Endothelial cell of umbilical vein (primary cell): Measurements from ENCODE around the gene RGS9BP. TPM values are rescaled to one million over a fixed set of nuclear protein-coding genes. Genes with fewer than 3 reads are reported as not detected.
"Not testable (repeated sequence)": the region's sequence is repeated elsewhere in the genome, so short reads cannot be mapped to it uniquely, and the experiment has no call there.

Experiments used
- BruUV-seq: library from RNA; stranded (reverse); fragments of 400-500 nt; replicated peaks from 2 replicates; lab custom pipeline; 2021; lab: Mats Ljungman, UMichigan
- CTCF ChIA-PET: fragments of 300-600, 350-600 bp; sonication (Branson Sonifier 250); formaldehyde crosslinking; loops from one replicate; lab custom pipeline; 2021; ENCODE audit warnings: antibody characterized with exemption, inconsistent platforms; lab: Charles Lee
- POLR2A ChIA-PET: fragments of 300-600, 350-600 bp; sonication (Branson Sonifier 250); formaldehyde crosslinking; loops from one replicate; lab custom pipeline; 2021; ENCODE audit warnings: antibody characterized with exemption, inconsistent platforms; lab: Charles Lee
- DNase-seq: peaks from one replicate; pipeline ENCODE4 v3.0.0-alpha.2; 2011; ENCODE audit warnings: low read depth, low spot score
- FAIRE-seq: peaks from 2 replicates; lab custom pipeline; 2011; peaks lifted over from hg19 to GRCh38; lab: Jason Lieb, UNC
- H2AFZ ChIP-seq: 2 replicates; pipeline ENCODE4 v1.6.0; 2012; ENCODE audit warnings: low read depth, low read length, control low read depth, inconsistent platforms
- H3K27ac ChIP-seq: 2 replicates; pipeline ENCODE4 v1.5.1; 2011; ENCODE audit warnings: low read depth, mild to moderate bottlenecking, control low read depth, low read length, moderate library complexity; ENCODE audit not compliant: insufficient read depth
- H3K27me3 ChIP-seq, 2 experiments: 2 replicates each; pipeline versions ENCODE4 v1.6.0 to v1.6.1; 2011; ENCODE audit warnings: low read length in 2 of 2, mixed read lengths in 1 of 2; ENCODE audit not compliant: control insufficient read depth in 2 of 2, insufficient read depth in 2 of 2
- H3K36me3 ChIP-seq, 2 experiments: 2 replicates in 1 of 2; 3 replicates in 1 of 2; pipeline ENCODE4 v1.5.1; 2011; ENCODE audit warnings: low read length in 2 of 2, mild to moderate bottlenecking in 1 of 2, moderate library complexity in 1 of 2; ENCODE audit not compliant: control insufficient read depth in 2 of 2, insufficient read depth in 2 of 2; ENCODE audit errors: extremely low read depth in 1 of 2
- H3K4me1 ChIP-seq: 3 replicates; pipeline ENCODE4 v1.5.1; 2011; ENCODE audit warnings: mild to moderate bottlenecking, low read length; ENCODE audit not compliant: control insufficient read depth, insufficient read depth; ENCODE audit errors: extremely low read depth
- H3K4me2 ChIP-seq: 2 replicates; pipeline ENCODE4 v1.6.1; 2011; ENCODE audit warnings: low read length, control low read depth, mixed read lengths; ENCODE audit not compliant: insufficient read depth
- H3K4me3 ChIP-seq, 3 experiments: fragments of 200-600 bp in 1 of 3; sonication (generic), shearing (Covaris generic) in 1 of 3; replicated peaks in 1 of 3; 2 replicates each; pipeline ENCODE4 v1.5.1; 2011 to 2016; ENCODE audit warnings: control low read depth in 3 of 3, low read length in 3 of 3, mild to moderate bottlenecking in 2 of 3, inconsistent platforms in 1 of 3, low read depth in 1 of 3, moderate library complexity in 1 of 3; ENCODE audit not compliant: insufficient read depth in 1 of 3
- H3K79me2 ChIP-seq: 2 replicates; pipeline ENCODE4 v1.6.0; 2012; ENCODE audit warnings: low read length, inconsistent platforms; ENCODE audit not compliant: control insufficient read depth, insufficient read depth
- H3K9ac ChIP-seq: replicated peaks from 2 replicates; pipeline ENCODE3; 2011; ENCODE audit warnings: low read length, control low read depth; ENCODE audit not compliant: insufficient read depth; ENCODE audit errors: extremely low read depth
- H3K9me1 ChIP-seq: replicated peaks from 3 replicates; pipeline ENCODE4 v1.6.0; 2011; ENCODE audit warnings: mild to moderate bottlenecking, low read length; ENCODE audit not compliant: control insufficient read depth, insufficient read depth; ENCODE audit errors: extremely low read depth
- H3K9me3 ChIP-seq: replicated peaks from 2 replicates; pipeline ENCODE4 v1.5.1; 2012; ENCODE audit warnings: low read length, inconsistent platforms; ENCODE audit not compliant: control insufficient read depth, insufficient read depth
- H4K20me1 ChIP-seq: replicated peaks from 2 replicates; pipeline ENCODE3; 2011; ENCODE audit warnings: mild to moderate bottlenecking, low read length; ENCODE audit not compliant: control insufficient read depth, insufficient read depth; ENCODE audit errors: extremely low read depth
- CTCF ChIP-seq, 2 donors: IDR thresholded peaks; 1 replicate in 1 of 2; 2 replicates in 1 of 2; pipeline ENCODE4 v1.5.1; 2011; ENCODE audit warnings: low read length in 2 of 2, mild to moderate bottlenecking in 2 of 2, moderate library complexity in 2 of 2, control low read depth in 1 of 2, inconsistent platforms in 1 of 2, low read depth in 1 of 2; ENCODE audit not compliant: insufficient read depth in 1 of 2; ENCODE audit errors: extremely low read depth in 1 of 2
- EZH2 ChIP-seq: IDR thresholded peaks from 2 replicates; pipeline ENCODE4 v1.6.1; 2012; ENCODE audit warnings: borderline replicate concordance, low read depth, mild to moderate bottlenecking, moderate library complexity, low read length, inconsistent platforms; ENCODE audit not compliant: severe bottlenecking
- FOS ChIP-seq: IDR thresholded peaks from 2 replicates; pipeline ENCODE4 v1.6.1; 2011; ENCODE audit warnings: mild to moderate bottlenecking, low read length, moderate library complexity, borderline replicate concordance; ENCODE audit not compliant: insufficient read depth
- GATA2 ChIP-seq: IDR thresholded peaks from 2 replicates; pipeline ENCODE4 v1.7.0; 2011; ENCODE audit warnings: low read depth, mild to moderate bottlenecking, moderate library complexity, mixed read lengths, low read length; ENCODE audit not compliant: insufficient read length, insufficient read depth
- JUN ChIP-seq: IDR thresholded peaks from 2 replicates; pipeline ENCODE4 v1.6.1; 2011; ENCODE audit warnings: borderline replicate concordance, low read depth; ENCODE audit not compliant: insufficient read length, insufficient read depth
- MAX ChIP-seq: IDR thresholded peaks from 2 replicates; pipeline ENCODE4 v1.6.1; 2011; ENCODE audit not compliant: insufficient read depth, insufficient read length
- MYC ChIP-seq: IDR thresholded peaks from one replicate; pipeline ENCODE4 v1.6.1; 2011; ENCODE audit warnings: mild to moderate bottlenecking, low read depth, low read length
- POLR2A ChIP-seq: IDR thresholded peaks from 2 replicates; pipeline ENCODE4 v1.6.1; 2012; ENCODE audit warnings: low read depth, mild to moderate bottlenecking, control low read depth, low read length
- POLR2AphosphoS5 ChIP-seq: IDR thresholded peaks from 2 replicates; pipeline ENCODE4 v1.6.1; 2012; ENCODE audit warnings: low read depth, mild to moderate bottlenecking, control low read depth, low read length, moderate library complexity; ENCODE audit not compliant: insufficient read depth
- dilution Hi-C: fragments of 300-500 bp; cut with MboI; formaldehyde crosslinking; loops from one replicate; pipeline ENCODE4 v1.15.0; 2019; ENCODE audit warnings: low sequenced_read_pairs; ENCODE audit not compliant: extremely low pct_ligation_motif_present
- intact Hi-C: fragments of 100-400 bp; cut with micrococcal nuclease; formaldehyde crosslinking; loops from one replicate; pipeline ENCODE4 v1.10.0; 2022
- polyA plus RNA-seq, 4 experiments: library from polyadenylated mRNA; depleted of rRNA in 3 of 4; stranded (reverse) in 3 of 4; unstranded in 1 of 4; fragments of >200 nt; gene quantifications; 2 replicates each; pipeline versions ENCODE4 v1.2.1 to v1.2.3, GENCODE V29; 2011 to 2012; ENCODE audit warnings: missing spikeins in 1 of 4
- total RNA-seq: library from RNA; stranded (reverse); gene quantifications from 2 replicates; pipeline ENCODE4 v1.2.3, GENCODE V29; 2021

Gene RGS9BP
- total and polyA plus RNA-seq, 2 donors (not counting 3 experiments of a cell fraction or from before 2014, with no cell fraction given): 0.15 TPM; not detected in 1

GRCh38 chr19:32711747-32712146 lies 36.1 kb downstream of the RGS9BP start:
- Histone ChIP-seq H3K27ac (no peak overlapping the region), H3K4me1 (no peaks in the 10 kb centered on the region), H3K9me3 (no peaks in the 10 kb centered on the region), H3K27me3 (no peaks in the 10 kb centered on the region), H2AFZ (no peak overlapping the region), H3K79me2 (peaks cover 7% of the 10 kb centered on the region), H3K4me2 (no peak overlapping the region), H3K9me1 (no peaks in the 10 kb centered on the region), H3K36me3 (peaks cover 0 to 4% of the 10 kb centered on the region in 2 experiments), H3K4me3 (no peak overlapping the region), H3K9ac (no peak overlapping the region), H4K20me1 (no peaks in the 10 kb centered on the region)
- FAIRE-seq (no peak), DNase-seq (no peak)
- dilution Hi-C loops: no loop called here
- ChIA-PET CTCF (no interaction called here), POLR2A (no interaction called here)
- TF ChIP-seq EZH2: no peak
- no peak for TF ChIP-seq GATA2
- TF ChIP-seq MYC: no peak
- TF ChIP-seq FOS: no peak
- TF ChIP-seq CTCF (IDR thresholded peaks at IDR 0.05; ENCODE audit: extremely low read depth in 1 of 2, insufficient read depth in 1 of 2, low read depth in 1 of 2, low read length in 2 of 2): no peak
- TF ChIP-seq POLR2AphosphoS5: no peak
- TF ChIP-seq JUN: no peak
- TF ChIP-seq MAX: no peak
- no peak for TF ChIP-seq POLR2A
- intact Hi-C loops: no loop called here
- BruUV-seq: TSS peak; percentile 35

GRCh38 chr19:32716203-32716602 lies 40.6 kb downstream of the RGS9BP start:
- H3K79me2 ChIP-seq, H4K20me1 ChIP-seq, H2AFZ ChIP-seq, H3K36me3 ChIP-seq, H3K27me3 ChIP-seq, H3K9me3 ChIP-seq, H3K4me3 ChIP-seq, dilution Hi-C loops, H3K9me1 ChIP-seq, CTCF ChIA-PET, H3K4me2 ChIP-seq, H3K9ac ChIP-seq, H3K4me1 ChIP-seq, intact Hi-C loops, FAIRE-seq, POLR2A ChIA-PET, DNase-seq, BruUV-seq, H3K27ac ChIP-seq: not testable (repeated sequence)
